Activated CD8-positive, alpha-beta memory T cell treated with anti-CD3 and anti-CD28 coated beads for 36 hours (primary cell): ENCODE measurements around the gene ANKRD29. TPM values are rescaled to one million over a fixed set of nuclear protein-coding genes. Genes with fewer than 3 reads are reported as not detected.
"Not testable (repeated sequence)": the region's sequence is repeated elsewhere in the genome, so short reads cannot be mapped to it uniquely, and the experiment has no call there.

Source experiments
- CTCF ChIA-PET: fragments of 350-600 bp; sonication (Branson Sonifier 250); formaldehyde crosslinking; loops from one replicate; lab custom pipeline; 2021; ENCODE audit warnings: antibody characterized with exemption; lab: Charles Lee
- POLR2A ChIA-PET: fragments of 350-600 bp; sonication (Branson Sonifier 250); formaldehyde crosslinking; loops from one replicate; lab custom pipeline; 2021; ENCODE audit warnings: antibody characterized with exemption; lab: Charles Lee
- total RNA-seq, 2 experiments: library from RNA; stranded (reverse); gene quantifications; one replicate each; pipeline ENCODE4 v1.2.3, GENCODE V29; 2021

The ANKRD29 gene
- total RNA-seq, 2 experiments from 2014 or later: not detected

GRCh38 chr18:23650968-23651927 lies 11.5 kb downstream of the ANKRD29 start:
- POLR2A ChIA-PET: no interaction called here
- CTCF ChIA-PET: no interaction called here

- ChIA-PET CTCF (interaction anchor here (0.5 kb wide), 1 partner anchor 11 kb away, joined by 3 read pairs; no protein-coding TSS in a partner anchor), POLR2A (no interaction called here)
These were observed 13.6 kb downstream of the ANKRD29 start for GRCh38 chr18:23648940-23649607.

GRCh38 chr18:23648456-23648855 lies 14.3 kb downstream of the ANKRD29 start:
- ChIA-PET CTCF (interaction anchor here (0.5 kb wide), 1 partner anchor 11 kb away, joined by 3 read pairs; no protein-coding TSS in a partner anchor), POLR2A (no interaction called here)

GRCh38 chr18:23646282-23646681 lies 16.4 kb downstream of the ANKRD29 start:
- CTCF ChIA-PET: no interaction called here
- POLR2A ChIA-PET: no interaction called here

DNA sequence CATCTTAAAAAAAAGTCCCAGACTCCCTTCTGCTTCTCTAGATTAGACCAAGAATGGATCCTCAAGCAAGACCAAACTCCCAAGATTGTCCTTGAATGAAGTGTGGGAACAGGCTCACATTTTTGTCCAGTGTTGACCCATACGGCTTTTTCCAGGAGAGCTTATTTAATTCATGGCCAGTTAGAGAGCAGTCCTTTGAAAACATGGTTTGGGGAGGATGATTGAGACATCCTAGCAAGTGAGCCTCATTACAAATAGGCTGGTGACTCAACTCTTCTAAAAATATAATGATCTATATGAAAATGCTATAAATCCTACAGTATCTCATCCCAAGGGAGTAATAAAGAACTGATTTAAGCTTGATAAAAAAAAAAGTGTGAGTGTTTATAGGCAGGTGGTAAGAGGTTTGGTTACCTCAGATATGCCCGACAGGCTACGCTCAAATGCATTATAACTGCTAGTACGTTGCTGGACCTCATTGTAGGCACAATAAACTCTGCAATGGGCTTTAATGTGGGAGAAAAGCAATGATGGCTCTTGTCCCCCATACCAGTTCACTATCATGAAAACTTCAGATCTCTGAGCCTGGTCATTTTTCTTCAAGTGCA lies 17.0 kb downstream of the ANKRD29 start:
- POLR2A ChIA-PET: no interaction called here
- CTCF ChIA-PET: no interaction called here

DNA sequence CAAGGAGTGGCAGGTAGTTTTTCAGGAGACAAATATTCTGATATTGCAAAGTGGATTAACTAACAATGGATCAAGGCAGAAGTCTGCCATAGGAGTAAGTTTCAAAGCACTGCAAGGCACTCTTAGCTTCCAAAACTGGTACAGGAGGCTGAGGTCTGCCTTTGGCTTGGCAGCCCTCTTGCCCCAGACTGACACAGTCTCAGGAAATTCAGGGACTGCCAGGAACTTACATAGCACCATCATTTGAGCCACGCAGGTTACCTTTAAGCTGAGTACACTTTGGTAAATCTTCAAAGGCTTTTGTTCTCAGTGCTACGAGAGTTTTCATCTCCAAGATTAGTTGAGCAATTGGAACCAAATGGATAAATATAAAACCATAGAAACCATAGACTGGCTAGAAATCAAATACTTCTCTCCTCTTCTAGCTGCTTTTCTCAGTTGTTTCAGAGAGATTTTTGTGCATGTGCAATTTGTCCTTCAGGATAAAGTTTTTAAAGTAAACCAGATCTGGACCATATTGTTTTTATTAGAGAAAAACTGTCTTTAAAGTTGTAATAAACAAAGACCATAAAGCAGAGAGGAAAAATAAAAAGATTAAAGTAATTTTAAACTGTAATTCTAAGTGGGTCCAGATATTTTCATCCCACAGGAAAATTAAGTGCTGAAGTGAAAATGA lies 18.8 kb downstream of the ANKRD29 start:
- POLR2A ChIA-PET: no interaction called here
- CTCF ChIA-PET: no interaction called here

DNA sequence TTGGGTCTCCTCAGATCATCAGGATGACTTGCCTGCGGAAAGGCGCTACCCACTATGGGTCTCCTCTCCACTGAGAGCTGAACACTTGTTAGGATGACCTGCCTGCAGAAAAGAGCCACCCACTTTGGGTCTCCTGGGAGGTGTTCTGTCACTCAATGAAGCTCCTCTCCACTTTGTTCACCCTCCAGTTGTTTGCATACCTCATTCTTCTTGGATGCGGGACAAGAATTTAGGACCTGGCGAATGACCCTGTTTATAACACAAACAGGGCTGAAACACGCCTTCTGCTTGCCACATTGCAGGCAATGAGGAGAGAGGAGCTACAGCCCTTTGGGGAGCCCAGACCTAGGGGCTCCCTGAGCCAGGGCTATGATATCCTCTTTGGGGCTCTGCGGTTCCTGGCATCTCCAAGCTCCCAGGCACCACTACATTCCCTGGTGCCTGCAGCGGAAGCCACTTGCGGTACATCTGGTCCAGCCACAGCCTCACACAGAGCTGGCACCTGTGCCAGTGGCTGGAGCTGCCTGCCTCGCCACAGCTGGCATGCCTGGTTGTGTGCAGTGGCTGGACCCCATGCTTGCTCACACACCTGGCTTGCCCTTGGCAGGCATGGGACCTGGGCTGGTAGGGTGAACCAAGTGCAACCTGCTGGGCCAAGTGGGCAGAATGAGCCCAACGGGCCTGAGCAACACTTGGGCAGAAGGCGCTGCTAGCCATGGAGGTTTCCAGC lies 20.6 kb downstream of the ANKRD29 start:
- CTCF ChIA-PET: no interaction called here

DNA sequence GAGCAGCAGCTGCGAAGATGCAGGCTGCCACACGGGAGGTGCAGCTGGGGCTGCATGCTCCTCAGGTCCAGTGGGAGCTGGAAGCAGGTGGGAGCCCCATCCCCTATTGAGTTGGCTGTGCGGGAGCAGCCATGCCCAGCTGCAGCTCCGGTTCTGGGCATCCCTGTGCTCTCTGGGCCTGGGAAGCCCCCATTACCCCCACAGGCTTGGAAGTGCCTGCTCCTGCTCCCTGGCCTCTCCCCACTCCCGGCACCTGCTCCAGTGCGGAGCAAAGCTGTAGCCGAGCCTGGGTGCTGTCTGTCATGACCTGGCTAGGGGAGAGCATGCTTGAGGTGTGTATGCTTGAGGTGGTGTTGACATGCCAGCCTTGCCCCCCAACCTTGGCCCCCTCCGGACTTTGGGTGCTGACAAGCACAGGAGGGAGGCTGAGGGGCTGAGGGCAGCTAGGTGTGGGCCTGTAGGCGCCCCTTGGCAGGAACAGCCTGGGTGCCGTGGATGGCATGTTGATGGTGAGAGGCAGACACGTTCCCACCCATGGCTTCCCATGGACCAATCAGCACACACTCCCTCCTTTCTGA lies 21.5 kb downstream of the ANKRD29 start:
- ChIA-PET POLR2A (no interaction called here), CTCF (no interaction called here)

More for the DNA sequence above, 20.6 kb downstream of the ANKRD29 start:
- POLR2A ChIA-PET: no interaction called here

GRCh38 chr18:23640052-23640451 lies 22.7 kb downstream of the ANKRD29 start:
- ChIA-PET CTCF (no interaction called here), POLR2A (no interaction called here)

DNA sequence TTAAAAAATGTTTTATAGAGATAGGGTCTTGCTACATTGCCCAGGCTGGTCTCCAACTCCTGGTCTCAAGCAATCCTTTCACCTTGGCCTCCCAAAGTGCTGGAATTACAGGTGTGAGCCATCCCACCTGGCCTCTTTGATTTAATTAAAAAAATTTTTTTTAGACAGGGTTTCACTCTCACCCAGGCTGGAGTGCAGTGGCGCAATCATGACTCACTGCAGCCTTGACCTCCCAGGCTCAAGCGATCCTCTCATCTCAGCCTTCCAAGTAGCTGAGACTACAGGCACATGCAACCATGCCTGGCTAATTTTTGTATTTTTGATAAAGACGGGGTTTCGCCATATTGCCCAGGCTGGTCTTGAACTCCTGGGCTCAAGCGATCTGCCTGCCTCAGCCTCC lies 26.3 kb downstream of the ANKRD29 start:
- POLR2A ChIA-PET: not testable (repeated sequence)
- CTCF ChIA-PET: interaction anchor here (0.6 to 1.3 kb wide), 2 partner anchors 13 to 553 kb away, joined by 3 to 4 read pairs; no protein-coding TSS in a partner anchor

DNA sequence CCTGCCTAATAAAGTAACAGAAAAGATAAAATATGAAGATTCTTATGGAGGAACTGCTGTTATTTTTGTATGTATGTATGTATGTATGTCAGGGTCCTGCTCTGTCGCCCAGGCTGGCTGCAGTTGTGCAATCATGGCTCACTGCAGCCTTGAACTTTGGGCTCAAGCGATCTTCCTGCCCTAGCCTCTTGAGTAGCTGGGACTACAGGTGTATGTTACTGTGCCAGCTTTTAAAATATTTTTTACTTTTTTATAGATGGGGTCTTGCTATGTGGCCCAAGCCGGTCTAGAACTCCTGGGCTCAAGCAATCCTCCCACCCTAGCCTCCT lies 26.7 kb downstream of the ANKRD29 start:
- CTCF ChIA-PET: interaction anchor here (0.6 to 1.3 kb wide), 2 partner anchors 13 to 554 kb away, joined by 3 to 4 read pairs; no protein-coding TSS in a partner anchor
- POLR2A ChIA-PET: no interaction called here

GRCh38 chr18:23635283-23636070 lies 27.2 kb downstream of the ANKRD29 start:
- POLR2A ChIA-PET: no interaction called here
- CTCF ChIA-PET: interaction anchor here (1.3 kb wide), 1 partner anchor 12 kb away, joined by 3 read pairs; no protein-coding TSS in a partner anchor

- ChIA-PET POLR2A (no interaction called here), CTCF (no interaction called here)
These were observed 28.0 kb downstream of the ANKRD29 start for GRCh38 chr18:23634692-23635091.

GRCh38 chr18:23632615-23633014 lies 30.1 kb downstream of the ANKRD29 start:
- POLR2A ChIA-PET: no interaction called here
- CTCF ChIA-PET: no interaction called here

- CTCF ChIA-PET: no interaction called here
- POLR2A ChIA-PET: no interaction called here
These were observed 31.0 kb downstream of the ANKRD29 start for GRCh38 chr18:23631746-23632145.

DNA sequence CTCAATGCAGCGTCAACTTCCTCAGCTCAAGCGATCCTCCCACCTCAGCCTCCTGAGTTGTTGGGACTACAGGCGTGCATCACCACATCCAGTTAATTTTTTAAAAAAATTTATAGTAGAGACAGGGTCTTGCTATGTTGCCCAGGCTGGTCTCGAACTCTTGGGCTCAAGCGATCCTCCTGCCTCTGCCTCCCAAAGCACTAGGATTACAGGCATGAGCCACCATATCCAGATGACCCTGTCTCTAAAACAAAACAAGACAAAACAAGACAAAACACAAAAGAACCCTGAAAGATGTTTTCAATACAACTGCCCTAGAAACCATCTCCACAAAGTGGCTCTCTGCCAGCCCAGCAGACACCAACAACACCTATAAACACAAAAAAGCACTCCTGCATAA lies 31.4 kb downstream of the ANKRD29 start:
- ChIA-PET CTCF (no interaction called here), POLR2A (no interaction called here)

DNA sequence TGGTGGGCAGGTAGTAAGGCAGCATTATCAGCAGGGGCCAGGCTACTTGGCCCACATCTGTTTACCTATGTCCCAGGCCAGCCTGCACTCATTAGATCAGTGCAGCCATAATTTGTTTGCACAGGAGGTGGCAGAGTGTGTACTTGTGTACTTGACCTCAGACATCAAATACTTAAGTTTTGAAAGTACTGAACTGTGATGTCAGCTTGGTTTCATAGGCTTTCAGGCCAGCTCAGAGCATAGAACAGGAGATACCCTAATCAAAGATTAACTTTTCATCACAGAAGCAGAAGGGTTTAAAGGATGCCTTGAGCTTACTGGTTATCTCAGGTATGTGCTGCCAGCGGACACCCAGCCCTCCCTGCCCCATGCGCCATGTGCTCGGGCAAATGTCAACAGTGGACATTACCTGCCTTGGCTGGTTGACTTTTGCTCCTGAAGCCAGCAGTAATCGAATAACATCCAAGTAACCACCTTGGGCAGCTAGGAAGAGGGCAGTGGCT lies 33.2 kb downstream of the ANKRD29 start:
- POLR2A ChIA-PET: no interaction called here
- CTCF ChIA-PET: no interaction called here

DNA sequence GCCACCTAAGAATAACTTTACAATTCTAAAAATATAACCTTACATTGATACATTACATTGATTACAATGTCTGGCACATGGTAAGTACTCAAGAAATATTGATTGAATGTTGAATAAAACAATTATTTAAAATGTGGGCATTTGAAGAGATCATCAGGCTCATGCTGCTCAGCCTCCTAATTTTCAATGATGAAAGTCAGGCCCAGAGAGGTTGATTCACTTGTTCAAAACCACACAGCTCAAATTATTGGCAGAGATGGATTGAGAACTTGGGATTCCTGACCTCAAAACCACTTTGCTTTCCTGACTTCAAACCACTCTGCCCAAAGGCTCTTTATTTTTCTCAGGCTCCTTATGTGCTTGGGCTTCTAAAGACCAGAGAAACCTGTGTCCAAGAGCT lies 34.7 kb downstream of the ANKRD29 start:
- ChIA-PET CTCF (no interaction called here), POLR2A (no interaction called here)
